ENCODE data around the gene NCKAP5.

NCKAP5 gene

GRCh38 chr2:133414486-133415209, 153.6 kb downstream of the NCKAP5 start:
- no peak overlapping the region for H3K27ac ChIP-seq (ENCODE audit: low read depth, low read length)
- no peak overlapping the region for H2AFZ ChIP-seq (ENCODE audit: low read length, unreplicated experiment)
- no peaks in the 10 kb centered on the region for H3K79me2 ChIP-seq (ENCODE audit: control insufficient read depth, insufficient read depth, low read length, unreplicated experiment)
- peaks cover 3% of the 10 kb centered on the region for H3K4me1 ChIP-seq (ENCODE audit: control insufficient read depth, insufficient read depth, low read length, unreplicated experiment)
- H3K4me3 ChIP-seq (ENCODE audit: low read depth, low read length), result no peak overlapping the region
- no peaks in the 10 kb centered on the region for H3K27me3 ChIP-seq (ENCODE audit: insufficient read depth, low read length)
- no peaks in the 10 kb centered on the region for H3K36me3 ChIP-seq (ENCODE audit: insufficient read depth, low read length)

- Histone ChIP-seq H3K27me3 (ENCODE audit: insufficient read depth, low read length) (no peaks in the 10 kb centered on the region), H3K4me3 (ENCODE audit: low read depth, low read length) (no peak overlapping the region), H3K79me2 (ENCODE audit: control insufficient read depth, insufficient read depth, low read length, unreplicated experiment) (no peaks in the 10 kb centered on the region), H3K27ac (ENCODE audit: low read depth, low read length) (no peak overlapping the region), H3K36me3 (ENCODE audit: insufficient read depth, low read length) (no peaks in the 10 kb centered on the region), H3K4me1 (ENCODE audit: control insufficient read depth, insufficient read depth, low read length, unreplicated experiment) (peaks cover 3% of the 10 kb centered on the region), H2AFZ (ENCODE audit: low read length, unreplicated experiment) (no peak overlapping the region)
Measured at GRCh38 chr2:133413863-133414262, 154.4 kb downstream of the NCKAP5 start.

- no peak overlapping the region for H3K27ac ChIP-seq (ENCODE audit: low read depth, low read length)
- no peaks in the 10 kb centered on the region for H3K36me3 ChIP-seq (ENCODE audit: insufficient read depth, low read length)
- H2AFZ ChIP-seq (ENCODE audit: low read length, unreplicated experiment), result no peak overlapping the region
- no peaks in the 10 kb centered on the region for H3K27me3 ChIP-seq (ENCODE audit: insufficient read depth, low read length)
- H3K4me1 ChIP-seq (ENCODE audit: control insufficient read depth, insufficient read depth, low read length, unreplicated experiment), result peaks cover 3% of the 10 kb centered on the region
- no peaks in the 10 kb centered on the region for H3K79me2 ChIP-seq (ENCODE audit: control insufficient read depth, insufficient read depth, low read length, unreplicated experiment)
- H3K4me3 ChIP-seq (ENCODE audit: low read depth, low read length), result no peak overlapping the region
Measured at GRCh38 chr2:133412694-133413093, 155.6 kb downstream of the NCKAP5 start.

- H3K4me3 ChIP-seq (ENCODE audit: low read depth, low read length), result no peak overlapping the region
- H3K27ac ChIP-seq (ENCODE audit: low read depth, low read length), result no peak overlapping the region
- no peaks in the 10 kb centered on the region for H3K36me3 ChIP-seq (ENCODE audit: insufficient read depth, low read length)
- peaks cover 3% of the 10 kb centered on the region for H3K4me1 ChIP-seq (ENCODE audit: control insufficient read depth, insufficient read depth, low read length, unreplicated experiment)
- no peaks in the 10 kb centered on the region for H3K27me3 ChIP-seq (ENCODE audit: insufficient read depth, low read length)
- no peak overlapping the region for H2AFZ ChIP-seq (ENCODE audit: low read length, unreplicated experiment)
- no peaks in the 10 kb centered on the region for H3K79me2 ChIP-seq (ENCODE audit: control insufficient read depth, insufficient read depth, low read length, unreplicated experiment)
Measured at GRCh38 chr2:133411857-133412256, 156.4 kb downstream of the NCKAP5 start.

GRCh38 chr2:133411101-133411500, 157.2 kb downstream of the NCKAP5 start:
- no peak overlapping the region for H3K27ac ChIP-seq (ENCODE audit: low read depth, low read length)
- H3K36me3 ChIP-seq (ENCODE audit: insufficient read depth, low read length), result no peaks in the 10 kb centered on the region
- no peak overlapping the region for H3K4me3 ChIP-seq (ENCODE audit: low read depth, low read length)
- no peak overlapping the region for H2AFZ ChIP-seq (ENCODE audit: low read length, unreplicated experiment)
- H3K27me3 ChIP-seq (ENCODE audit: insufficient read depth, low read length), result no peaks in the 10 kb centered on the region
- peaks cover 3% of the 10 kb centered on the region for H3K4me1 ChIP-seq (ENCODE audit: control insufficient read depth, insufficient read depth, low read length, unreplicated experiment)
- H3K79me2 ChIP-seq (ENCODE audit: control insufficient read depth, insufficient read depth, low read length, unreplicated experiment), result no peaks in the 10 kb centered on the region

- Histone ChIP-seq H3K79me2 (ENCODE audit: control insufficient read depth, insufficient read depth, low read length, unreplicated experiment) (no peaks in the 10 kb centered on the region), H3K27me3 (ENCODE audit: insufficient read depth, low read length) (no peaks in the 10 kb centered on the region), H2AFZ (ENCODE audit: low read length, unreplicated experiment) (no peak overlapping the region), H3K4me3 (ENCODE audit: low read depth, low read length) (no peak overlapping the region), H3K36me3 (ENCODE audit: insufficient read depth, low read length) (no peaks in the 10 kb centered on the region), H3K4me1 (ENCODE audit: control insufficient read depth, insufficient read depth, low read length, unreplicated experiment) (peaks cover 3% of the 10 kb centered on the region), H3K27ac (ENCODE audit: low read depth, low read length) (no peak overlapping the region)
Measured at GRCh38 chr2:133409581-133410285, 158.5 kb downstream of the NCKAP5 start.

- peaks cover 3% of the 10 kb centered on the region for H3K4me1 ChIP-seq (ENCODE audit: control insufficient read depth, insufficient read depth, low read length, unreplicated experiment)
- no peaks in the 10 kb centered on the region for H3K27me3 ChIP-seq (ENCODE audit: insufficient read depth, low read length)
- no peak overlapping the region for H3K27ac ChIP-seq (ENCODE audit: low read depth, low read length)
Measured at GRCh38 chr2:133408671-133409070, 159.6 kb downstream of the NCKAP5 start.

GRCh38 chr2:133407341-133407740, 160.9 kb downstream of the NCKAP5 start:
- no peaks in the 10 kb centered on the region for H3K4me1 ChIP-seq (ENCODE audit: control insufficient read depth, insufficient read depth, low read length, unreplicated experiment)
- no peak overlapping the region for H2AFZ ChIP-seq (ENCODE audit: low read length, unreplicated experiment)
- H3K79me2 ChIP-seq (ENCODE audit: control insufficient read depth, insufficient read depth, low read length, unreplicated experiment), result no peaks in the 10 kb centered on the region
- H3K27me3 ChIP-seq (ENCODE audit: insufficient read depth, low read length), result no peaks in the 10 kb centered on the region
- H3K27ac ChIP-seq (ENCODE audit: low read depth, low read length), result no peak overlapping the region
- H3K4me3 ChIP-seq (ENCODE audit: low read depth, low read length), result no peak overlapping the region
- H3K36me3 ChIP-seq (ENCODE audit: insufficient read depth, low read length), result no peaks in the 10 kb centered on the region

More at GRCh38 chr2:133408671-133409070, 159.6 kb downstream of the NCKAP5 start:
- Histone ChIP-seq H2AFZ (ENCODE audit: low read length, unreplicated experiment) (no peak overlapping the region), H3K79me2 (ENCODE audit: control insufficient read depth, insufficient read depth, low read length, unreplicated experiment) (no peaks in the 10 kb centered on the region), H3K4me3 (ENCODE audit: low read depth, low read length) (no peak overlapping the region), H3K36me3 (ENCODE audit: insufficient read depth, low read length) (no peaks in the 10 kb centered on the region)

GRCh38 chr2:133405252-133405651, 163.0 kb downstream of the NCKAP5 start:
- Histone ChIP-seq H3K36me3 (ENCODE audit: insufficient read depth, low read length) (no peaks in the 10 kb centered on the region), H3K4me1 (ENCODE audit: control insufficient read depth, insufficient read depth, low read length, unreplicated experiment) (no peaks in the 10 kb centered on the region), H3K27me3 (ENCODE audit: insufficient read depth, low read length) (no peaks in the 10 kb centered on the region), H3K79me2 (ENCODE audit: control insufficient read depth, insufficient read depth, low read length, unreplicated experiment) (no peaks in the 10 kb centered on the region), H3K27ac (ENCODE audit: low read depth, low read length) (no peak overlapping the region), H2AFZ (ENCODE audit: low read length, unreplicated experiment) (no peak overlapping the region), H3K4me3 (ENCODE audit: low read depth, low read length) (no peak overlapping the region)

- Histone ChIP-seq H3K4me3 (ENCODE audit: low read depth, low read length) (no peak overlapping the region), H3K27me3 (ENCODE audit: insufficient read depth, low read length) (no peaks in the 10 kb centered on the region), H3K36me3 (ENCODE audit: insufficient read depth, low read length) (no peaks in the 10 kb centered on the region), H3K4me1 (ENCODE audit: control insufficient read depth, insufficient read depth, low read length, unreplicated experiment) (no peaks in the 10 kb centered on the region), H3K79me2 (ENCODE audit: control insufficient read depth, insufficient read depth, low read length, unreplicated experiment) (no peaks in the 10 kb centered on the region), H3K27ac (ENCODE audit: low read depth, low read length) (no peak overlapping the region), H2AFZ (ENCODE audit: low read length, unreplicated experiment) (no peak overlapping the region)
Measured at GRCh38 chr2:133400411-133400810, 167.9 kb downstream of the NCKAP5 start.

GRCh38 chr2:133393895-133394294, 174.4 kb downstream of the NCKAP5 start:
- Histone ChIP-seq H3K36me3 (ENCODE audit: insufficient read depth, low read length) (no peaks in the 10 kb centered on the region), H3K4me1 (ENCODE audit: control insufficient read depth, insufficient read depth, low read length, unreplicated experiment) (no peaks in the 10 kb centered on the region), H3K27me3 (ENCODE audit: insufficient read depth, low read length) (no peaks in the 10 kb centered on the region), H3K79me2 (ENCODE audit: control insufficient read depth, insufficient read depth, low read length, unreplicated experiment) (no peaks in the 10 kb centered on the region), H3K27ac (ENCODE audit: low read depth, low read length) (no peak overlapping the region), H3K4me3 (ENCODE audit: low read depth, low read length) (no peak overlapping the region), H2AFZ (ENCODE audit: low read length, unreplicated experiment) (no peak overlapping the region)

Data from ACC112 (cell line).